Natural killer cell (primary cell): ENCODE results near the gene EPC2. TPM values are rescaled to one million over a fixed set of nuclear protein-coding genes. Genes with fewer than 3 reads are reported as not detected.

Experiments used
- ATAC-seq, 3 donors: fragments of 150-1000 bp in 2 of 3; fragments of 200-7000 bp in 1 of 3; cut with Tn5 transposase; 1 replicate in 1 of 3; 2 replicates in 2 of 3; pipeline ENCODE4 v1.10.0; 2021; ENCODE audit warnings: mild to moderate bottlenecking in 2 of 3, moderate library complexity in 2 of 3
- DNase-seq, 2 donors: peaks; one replicate each; pipeline versions ENCODE4 v3.0.0 to v3.0.0-alpha.2; 2013 to 2021; ENCODE audit warnings: mixed read lengths in 1 of 2
- H3K27ac ChIP-seq: one replicate; pipeline ENCODE4 v1.5.1; 2013; ENCODE audit warnings: mild to moderate bottlenecking, low read length
- H3K27me3 ChIP-seq: one replicate; pipeline ENCODE4 v1.6.1; 2013; ENCODE audit warnings: low read length; ENCODE audit not compliant: control insufficient read depth, insufficient read depth
- H3K36me3 ChIP-seq: one replicate; pipeline ENCODE4 v1.6.1; 2013; ENCODE audit warnings: low read length; ENCODE audit not compliant: control insufficient read depth, insufficient read depth
- H3K4me1 ChIP-seq: one replicate; pipeline ENCODE4 v1.6.1; 2013; ENCODE audit warnings: low read length; ENCODE audit not compliant: control insufficient read depth, insufficient read depth
- H3K4me3 ChIP-seq: one replicate; pipeline ENCODE4 v1.5.1; 2013; ENCODE audit warnings: low read length
- H3K9me3 ChIP-seq: one replicate; pipeline ENCODE4 v1.6.1; 2013; ENCODE audit warnings: low read length; ENCODE audit not compliant: control insufficient read depth, insufficient read depth
- H3K27ac Mint-ChIP-seq, 2 donors: one replicate each; pipeline ENCODE4 v1.8.0; 2022; ENCODE audit warnings: mild to moderate bottlenecking in 2 of 2, mixed read lengths in 2 of 2, moderate library complexity in 1 of 2
- H3K27me3 Mint-ChIP-seq, 2 donors: one replicate each; pipeline ENCODE4 v1.8.0; 2022; ENCODE audit warnings: low read depth in 2 of 2, mixed read lengths in 2 of 2
- H3K36me3 Mint-ChIP-seq: one replicate; pipeline ENCODE4 v1.8.0; 2022; ENCODE audit warnings: mixed read lengths
- H3K4me1 Mint-ChIP-seq, 2 donors: one replicate each; pipeline ENCODE4 v1.8.0; 2022; ENCODE audit warnings: mixed read lengths in 2 of 2
- H3K4me3 Mint-ChIP-seq: one replicate; pipeline ENCODE4 v1.8.0; 2022; ENCODE audit warnings: mild to moderate bottlenecking, moderate library complexity, mixed read lengths
- H3K9me3 Mint-ChIP-seq, 2 donors: one replicate each; pipeline ENCODE4 v1.8.0; 2022; ENCODE audit warnings: mixed read lengths in 2 of 2
- CTCF ChIP-seq: fragments of 200-600 bp; IDR thresholded peaks from one replicate; pipeline ENCODE4 v1.8.0; 2022; ENCODE audit warnings: antibody characterized with exemption
- WGBS: methylation state at CpG from one replicate; pipeline ENCODE4 v1.1.7; 2013; ENCODE audit warnings: missing lambda C conversion rate; ENCODE audit not compliant: insufficient coverage; 5-methylcytosine and 5-hydroxymethylcytosine counted together
- intact Hi-C: fragments of 100-400 bp; cut with micrococcal nuclease; formaldehyde crosslinking; loops from one replicate; pipeline ENCODE4 v1.14.2; 2022
- total RNA-seq, 4 donors: library from RNA; stranded (reverse); fragments of 120-200 nt in 1 of 4; gene quantifications; one replicate each; pipeline versions ENCODE4 v1.2.3 to v1.2.4, GENCODE V29; 2013 to 2022

The EPC2 gene
- total RNA-seq, 3 donors from 2014 or later (not counting 1 experiment from before 2014, with no cell fraction given) = 64.6 to 76.3 (median 66.1) TPM

DNA sequence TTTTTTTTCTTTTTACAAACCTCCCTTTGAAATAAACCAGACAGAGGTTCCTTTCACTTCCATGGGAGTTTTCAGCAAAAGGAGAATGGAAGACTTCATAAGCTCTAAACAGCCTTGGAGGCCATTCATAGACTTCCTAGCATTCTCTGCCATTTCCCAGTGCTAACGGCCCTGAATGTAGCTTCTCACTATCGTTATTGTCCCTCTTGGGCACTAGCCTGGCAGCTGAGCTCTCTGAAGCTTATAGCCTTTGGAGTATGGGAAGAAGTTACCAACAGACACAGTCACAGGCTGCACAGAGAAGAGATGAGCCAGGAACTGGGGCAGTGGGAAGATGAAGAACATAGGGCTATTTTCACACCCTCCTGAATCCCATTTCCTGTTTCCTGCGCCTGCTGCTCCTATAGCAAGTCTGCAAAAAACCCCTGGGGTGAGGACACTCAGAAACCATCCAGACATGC, 29.1 kb upstream of the EPC2 start:
- whole genome bisulfite sequencing = 95% methylated on average over 3 of the region's 3 CpGs

DNA sequence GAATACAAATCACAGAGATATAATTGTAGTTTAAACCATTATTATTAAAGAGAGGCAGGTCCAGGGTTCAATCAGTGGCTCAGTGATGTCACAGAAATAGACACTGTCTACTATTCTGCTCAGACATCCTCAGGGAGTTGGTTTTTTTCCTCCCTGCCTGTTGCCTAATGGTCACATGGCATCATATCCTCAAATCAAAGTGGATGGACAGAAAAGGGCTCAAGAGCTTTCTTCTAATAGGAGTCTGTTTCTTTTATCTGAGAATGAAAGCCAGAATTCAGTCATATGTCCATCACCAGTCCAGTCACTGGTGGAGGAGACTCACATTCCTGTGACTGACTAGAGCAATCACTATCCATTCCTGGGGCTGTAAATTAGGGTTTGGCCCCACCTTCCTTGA, 27.9 kb upstream of the EPC2 start:
- Mint-ChIP-seq H3K9me3 (no peaks in the 10 kb centered on the region), H3K4me3 (no peak overlapping the region), H3K4me1 (no peaks in the 10 kb centered on the region)

More for the DNA sequence above, 29.1 kb upstream of the EPC2 start:
- Mint-ChIP-seq H3K27ac (no peak overlapping the region), H3K9me3 (no peaks in the 10 kb centered on the region), H3K4me1 (no peaks in the 10 kb centered on the region), H3K36me3 (no peaks in the 10 kb centered on the region), H3K4me3 (no peak overlapping the region), H3K27me3 (peaks cover 13 to 16% of the 10 kb centered on the region in 2 donors)
- ATAC-seq = no peak
- Histone ChIP-seq H3K27me3 (no peaks in the 10 kb centered on the region), H3K4me1 (peaks cover 3% of the 10 kb centered on the region), H3K9me3 (no peaks in the 10 kb centered on the region), H3K36me3 (no peaks in the 10 kb centered on the region), H3K27ac (no peak overlapping the region), H3K4me3 (no peak overlapping the region)
- no peak for DNase-seq
- TF ChIP-seq CTCF = no peak
- intact Hi-C loops = no loop called here

GRCh38 chr2:148617219-148617618, 27.3 kb upstream of the EPC2 start:
- ATAC-seq (no peak), DNase-seq (no peak)
- Mint-ChIP-seq H3K4me1 (no peaks in the 10 kb centered on the region), H3K36me3 (no peaks in the 10 kb centered on the region), H3K4me3 (no peak overlapping the region), H3K27me3 (peaks cover 9 to 10% of the 10 kb centered on the region in 2 donors), H3K9me3 (no peaks in the 10 kb centered on the region), H3K27ac (no peak overlapping the region)
- H3K9me3 ChIP-seq = no peaks in the 10 kb centered on the region
- H3K27me3 ChIP-seq = no peaks in the 10 kb centered on the region
- 78% methylated on average over 5 of the region's 5 CpGs for WGBS
- no peak for TF ChIP-seq CTCF
- intact Hi-C loops = no loop called here
- no peak overlapping the region for H3K4me3 ChIP-seq
- H3K27ac ChIP-seq = no peak overlapping the region
- H3K36me3 ChIP-seq = no peaks in the 10 kb centered on the region
- peaks cover 3% of the 10 kb centered on the region for H3K4me1 ChIP-seq

More for the DNA sequence above, 27.9 kb upstream of the EPC2 start:
- ATAC-seq = no peak
- no peak overlapping the region for H3K27ac ChIP-seq
- no peak overlapping the region for H3K4me3 ChIP-seq
- no peak for TF ChIP-seq CTCF
- no peaks in the 10 kb centered on the region for H3K9me3 ChIP-seq
- no peak overlapping the region for H3K27ac Mint-ChIP-seq
- no peaks in the 10 kb centered on the region for H3K27me3 ChIP-seq
- peaks cover 9 to 10% of the 10 kb centered on the region in 2 donors for H3K27me3 Mint-ChIP-seq
- H3K36me3 Mint-ChIP-seq = no peaks in the 10 kb centered on the region
- H3K4me1 ChIP-seq = peaks cover 3% of the 10 kb centered on the region
- intact Hi-C loops = no loop called here
- H3K36me3 ChIP-seq = no peaks in the 10 kb centered on the region
- no peak for DNase-seq

DNA sequence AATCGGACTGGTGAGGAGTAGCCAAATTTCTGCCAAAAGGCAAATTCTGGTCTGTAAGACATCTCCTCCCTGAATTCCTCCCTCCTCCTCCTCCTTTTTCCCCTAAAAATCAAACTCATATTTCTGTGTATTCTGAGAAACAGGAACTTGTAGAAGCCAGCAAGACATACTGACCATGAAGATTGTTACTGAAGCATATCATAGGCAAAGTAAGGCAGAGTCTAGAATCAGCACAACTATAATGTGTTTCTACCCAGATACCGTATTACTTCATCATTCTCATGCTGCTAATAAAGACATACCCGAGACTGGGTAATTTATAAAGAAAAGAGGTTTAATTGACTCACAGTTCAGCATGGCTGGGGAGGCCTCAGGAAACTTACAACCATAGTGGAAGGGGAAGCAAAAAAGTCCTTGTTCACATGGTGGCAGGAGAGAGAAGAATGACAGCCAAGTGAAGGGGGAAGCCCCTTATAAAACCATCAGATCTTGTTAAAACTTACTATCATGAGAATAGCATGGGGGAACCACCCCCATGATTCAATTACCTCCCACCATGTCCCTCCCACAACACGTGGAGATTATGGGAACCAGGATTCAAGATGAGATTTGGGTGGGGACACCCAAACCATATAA, 24.9 kb upstream of the EPC2 start:
- H3K4me3 ChIP-seq = no peak overlapping the region
- no peaks in the 10 kb centered on the region for H3K4me1 ChIP-seq
- H3K27me3 Mint-ChIP-seq = peaks cover 6 to 17% of the 10 kb centered on the region in 2 donors
- no peak for ATAC-seq
- H3K9me3 Mint-ChIP-seq = no peaks in the 10 kb centered on the region
- no peaks in the 10 kb centered on the region for H3K36me3 Mint-ChIP-seq
- no peaks in the 10 kb centered on the region for H3K27me3 ChIP-seq
- H3K4me3 Mint-ChIP-seq = no peak overlapping the region
- 74% methylated on average over 3 of the region's 4 CpGs for WGBS
- no peaks in the 10 kb centered on the region for H3K4me1 Mint-ChIP-seq
- no peaks in the 10 kb centered on the region for H3K36me3 ChIP-seq
- no peaks in the 10 kb centered on the region for H3K9me3 ChIP-seq
- no peak for DNase-seq
- H3K27ac Mint-ChIP-seq = no peak overlapping the region
- intact Hi-C loops = no loop called here
- TF ChIP-seq CTCF = no peak
- no peak overlapping the region for H3K27ac ChIP-seq
